H9 (cell line): ENCODE measurements around the gene IQSEC1. TPM values are rescaled to one million over a fixed set of nuclear protein-coding genes. Genes with fewer than 3 reads are reported as not detected.

Experiments used
- DNase-seq: peaks from one replicate; pipeline ENCODE4 v3.0.0-alpha.2; 2017
- H2AFZ ChIP-seq: one replicate; pipeline ENCODE4 v1.6.1; 2013; ENCODE audit warnings: mild to moderate bottlenecking, low read length, control low read depth, moderate library complexity
- H2AK5ac ChIP-seq: 2 replicates; pipeline ENCODE4 v1.6.1; 2013; ENCODE audit warnings: low read length, control low read depth, mixed read lengths; ENCODE audit not compliant: insufficient read length
- H2BK120ac ChIP-seq: one replicate; pipeline ENCODE4 v1.6.1; 2013; ENCODE audit warnings: low read depth, mild to moderate bottlenecking, low read length, control low read depth, inconsistent platforms; ENCODE audit not compliant: poor library complexity, severe bottlenecking
- H2BK12ac ChIP-seq: 2 replicates; pipeline ENCODE4 v1.6.1; 2013; ENCODE audit warnings: low read length, control low read depth, mixed read lengths, low read depth; ENCODE audit not compliant: insufficient read length
- H2BK15ac ChIP-seq: 2 replicates; pipeline ENCODE4 v1.6.1; 2013; ENCODE audit warnings: low read depth, low read length, control low read depth
- H2BK20ac ChIP-seq: one replicate; pipeline ENCODE4 v1.6.1; 2013; ENCODE audit warnings: low read depth, mild to moderate bottlenecking, low read length, control low read depth, inconsistent platforms; ENCODE audit not compliant: poor library complexity, severe bottlenecking
- H2BK5ac ChIP-seq: 2 replicates; pipeline ENCODE4 v1.6.1; 2013; ENCODE audit warnings: low read length, control low read depth, mixed read lengths; ENCODE audit not compliant: insufficient read length
- H3K14ac ChIP-seq: 2 replicates; pipeline ENCODE4 v1.6.1; 2013; ENCODE audit warnings: low read length, control low read depth; ENCODE audit not compliant: insufficient read depth
- H3K18ac ChIP-seq: 2 replicates; pipeline ENCODE4 v1.6.1; 2013; ENCODE audit warnings: low read depth, mild to moderate bottlenecking, mixed read lengths, low read length, control low read depth; ENCODE audit not compliant: insufficient read length
- H3K23ac ChIP-seq: 2 replicates; pipeline ENCODE4 v1.6.1; 2013; ENCODE audit warnings: low read length, control low read depth, mixed read lengths, low read depth; ENCODE audit not compliant: insufficient read length
- H3K23me2 ChIP-seq: 2 replicates; pipeline ENCODE4 v1.6.1; 2013; ENCODE audit warnings: low read depth, mild to moderate bottlenecking, mixed read lengths, low read length, control low read depth; ENCODE audit not compliant: insufficient read length, poor library complexity, severe bottlenecking
- H3K27ac ChIP-seq: 2 replicates; pipeline ENCODE4 v1.5.1; 2013; ENCODE audit warnings: low read length, control low read depth, mixed read lengths, low read depth; ENCODE audit not compliant: insufficient read length
- H3K27me3 ChIP-seq: 2 replicates; pipeline ENCODE4 v1.6.1; 2013; ENCODE audit warnings: low read length, control low read depth, inconsistent platforms; ENCODE audit not compliant: insufficient read depth
- H3K4ac ChIP-seq: 2 replicates; pipeline ENCODE4 v1.6.1; 2013; ENCODE audit warnings: low read depth, mild to moderate bottlenecking, control low read depth, inconsistent platforms, low read length, moderate library complexity
- H3K4me1 ChIP-seq: 2 replicates; pipeline ENCODE4 v1.6.1; 2013; ENCODE audit warnings: low read length, control low read depth, inconsistent platforms; ENCODE audit not compliant: insufficient read depth
- H3K4me2 ChIP-seq: 2 replicates; pipeline ENCODE4 v1.6.1; 2013; ENCODE audit warnings: low read length, control low read depth, mixed read lengths; ENCODE audit not compliant: insufficient read length, insufficient read depth
- H3K56ac ChIP-seq: 2 replicates; pipeline ENCODE4 v1.6.1; 2013; ENCODE audit warnings: low read depth, mild to moderate bottlenecking, mixed read lengths, low read length, control low read depth; ENCODE audit not compliant: insufficient read length
- H3K79me1 ChIP-seq: 2 replicates; pipeline ENCODE4 v1.6.1; 2013; ENCODE audit warnings: low read depth, mild to moderate bottlenecking, moderate library complexity, low read length, control low read depth, inconsistent platforms; ENCODE audit not compliant: insufficient read depth, poor library complexity, severe bottlenecking
- H3K79me2 ChIP-seq: 2 replicates; pipeline ENCODE4 v1.6.1; 2013; ENCODE audit warnings: low read length, control low read depth, inconsistent platforms; ENCODE audit not compliant: insufficient read depth
- H3K9ac ChIP-seq: 2 replicates; pipeline ENCODE4 v1.6.1; 2013; ENCODE audit warnings: low read length, control low read depth, mixed read lengths; ENCODE audit not compliant: insufficient read length; ENCODE audit errors: extremely low read depth
- H3K9me3 ChIP-seq: one replicate; pipeline ENCODE4 v1.6.1; 2013; ENCODE audit warnings: low read depth, low read length, inconsistent platforms; ENCODE audit not compliant: control insufficient read depth
- H3T11ph ChIP-seq: one replicate; pipeline ENCODE4 v1.6.1; 2013; ENCODE audit warnings: mild to moderate bottlenecking, low read length, control low read depth, inconsistent platforms
- H4K20me1 ChIP-seq: one replicate; pipeline ENCODE4 v1.6.1; 2013; ENCODE audit not compliant: control insufficient read depth, insufficient read length, insufficient read depth
- H4K5ac ChIP-seq: 2 replicates; pipeline ENCODE4 v1.6.1; 2013; ENCODE audit warnings: low read depth, mild to moderate bottlenecking, mixed read lengths, low read length, control low read depth; ENCODE audit not compliant: insufficient read length
- H4K8ac ChIP-seq: replicated peaks from 2 replicates; pipeline ENCODE4 v1.6.1; 2013; ENCODE audit warnings: low read length, control low read depth, mixed read lengths, low read depth; ENCODE audit not compliant: insufficient read length
- H4K91ac ChIP-seq: 2 replicates; pipeline ENCODE4 v1.6.1; 2013; ENCODE audit warnings: low read depth, mild to moderate bottlenecking, moderate library complexity, mixed read lengths, low read length, control low read depth; ENCODE audit not compliant: insufficient read length
- H3K27ac Mint-ChIP-seq, 3 experiments: 2 replicates in 2 of 3; 3 replicates in 1 of 3; pipeline ENCODE4 v1.8.0; 2020 to 2021; ENCODE audit warnings: mixed read lengths in 3 of 3, mild to moderate bottlenecking in 1 of 3, moderate library complexity in 1 of 3
- H3K27me3 Mint-ChIP-seq: 2 replicates; pipeline ENCODE4 v1.8.0; 2021; ENCODE audit warnings: low read depth, mild to moderate bottlenecking, moderate library complexity, mixed read lengths
- H3K36me3 Mint-ChIP-seq, 3 experiments: 2 replicates in 2 of 3; 3 replicates in 1 of 3; pipeline ENCODE4 v1.8.0; 2020 to 2021; ENCODE audit warnings: low read depth in 3 of 3, mixed read lengths in 3 of 3; ENCODE audit not compliant: insufficient read depth in 1 of 3
- H3K4me1 Mint-ChIP-seq, 2 experiments: 2 replicates each; pipeline ENCODE4 v1.8.0; 2020; ENCODE audit warnings: mixed read lengths in 2 of 2
- H3K4me3 Mint-ChIP-seq, 2 experiments: 2 replicates in 1 of 2; 3 replicates in 1 of 2; pipeline ENCODE4 v1.8.0; 2020 to 2021; ENCODE audit warnings: mild to moderate bottlenecking in 2 of 2, mixed read lengths in 2 of 2, moderate library complexity in 1 of 2
- H3K9me3 Mint-ChIP-seq, 2 experiments: 2 replicates in 1 of 2; 3 replicates in 1 of 2; pipeline ENCODE4 v1.8.0; 2020; ENCODE audit warnings: mild to moderate bottlenecking in 2 of 2, mixed read lengths in 2 of 2, moderate library complexity in 1 of 2
- CTCF ChIP-seq: fragments of 200-600 bp; sonication (generic); conservative IDR thresholded peaks from 3 replicates; pipeline ENCODE4 v1.8.0; 2021; ENCODE audit warnings: antibody characterized with exemption, mild to moderate bottlenecking
- WGBS: extraction: QIAGEN DNeasy Blood & Tissue Kit; methylation state at CpG from one replicate; pipeline ENCODE4 v1.1.7; 2013; ENCODE audit warnings: missing lambda C conversion rate, low lambda C conversion rate, mixed read lengths; ENCODE audit not compliant: insufficient read length; ENCODE audit errors: extremely low coverage; 5-methylcytosine and 5-hydroxymethylcytosine counted together
- total RNA-seq: library from RNA; stranded (reverse); gene quantifications from 2 replicates; pipeline ENCODE4 v1.2.1, GENCODE V29; 2021

The IQSEC1 gene
- total RNA-seq, 1 experiment from 2014 or later = 19.1 TPM

- DNase-seq = no peak
- no peak overlapping the region; a peak in 1 of 7 replicates for H3K27ac Mint-ChIP-seq
- no peak overlapping the region for H2AK5ac ChIP-seq
- H3K79me1 ChIP-seq = no peaks in the 10 kb centered on the region
- H2BK15ac ChIP-seq = no peak overlapping the region
- TF ChIP-seq CTCF = no peak
- peaks cover 9% of the 10 kb centered on the region for H3K27me3 Mint-ChIP-seq
- H4K20me1 ChIP-seq = no peaks in the 10 kb centered on the region
- no peak overlapping the region for H2AFZ ChIP-seq
- H3K27ac ChIP-seq = no peak overlapping the region
- H3K4me1 Mint-ChIP-seq = peaks cover 14 to 29% of the 10 kb centered on the region in 2 experiments
- no peak overlapping the region for H3T11ph ChIP-seq
- H4K91ac ChIP-seq = no peak overlapping the region
- no peak overlapping the region for H4K5ac ChIP-seq
- no peak overlapping the region for H3K4ac ChIP-seq
- no peak overlapping the region for H3K4me2 ChIP-seq
- H3K27me3 ChIP-seq = no peaks in the 10 kb centered on the region
- H2BK120ac ChIP-seq = no peak overlapping the region
- H3K23me2 ChIP-seq = no peaks in the 10 kb centered on the region
- no peaks in the 10 kb centered on the region for H3K4me1 ChIP-seq
- H3K9me3 Mint-ChIP-seq = no peaks in the 10 kb centered on the region; a peak in 1 of 5 replicates
- no peak overlapping the region for H3K14ac ChIP-seq
- no peak overlapping the region for H2BK20ac ChIP-seq
- no peaks in the 10 kb centered on the region for H3K9me3 ChIP-seq
- no CpG with 5 or more reads among the region's 10 CpGs for WGBS
- no peak overlapping the region for H3K56ac ChIP-seq
- H3K18ac ChIP-seq = no peak overlapping the region
- no peak overlapping the region for H2BK5ac ChIP-seq
- no peaks in the 10 kb centered on the region for H3K36me3 Mint-ChIP-seq
- no peak overlapping the region for H3K23ac ChIP-seq
- H3K79me2 ChIP-seq = no peaks in the 10 kb centered on the region
- no peak overlapping the region for H3K9ac ChIP-seq
- H2BK12ac ChIP-seq = no peak overlapping the region
- H3K4me3 Mint-ChIP-seq = no peak overlapping the region
- H4K8ac ChIP-seq = no peak overlapping the region
Observed at GRCh38 chr3:13025778-13026518, 47.3 kb downstream of the IQSEC1 start.
